HFF-Myc (cell line): ENCODE measurements around the gene ABTB1.

Experiments used
- DNase-seq: peaks from one replicate; pipeline ENCODE4 v3.0.0-alpha.2; 2011; ENCODE audit warnings: low read depth; ENCODE audit errors: extremely low read depth
- H3K4me3 ChIP-seq: replicated peaks from 2 replicates; pipeline ENCODE4 v1.5.1; 2011; ENCODE audit warnings: low read depth, mild to moderate bottlenecking, control low read depth, low read length
- CTCF ChIP-seq: IDR thresholded peaks from 2 replicates; pipeline ENCODE4 v1.5.1; 2012; ENCODE audit warnings: mild to moderate bottlenecking, low read depth, low read length, control low read depth; ENCODE audit errors: missing control alignments

ABTB1 gene

DNA sequence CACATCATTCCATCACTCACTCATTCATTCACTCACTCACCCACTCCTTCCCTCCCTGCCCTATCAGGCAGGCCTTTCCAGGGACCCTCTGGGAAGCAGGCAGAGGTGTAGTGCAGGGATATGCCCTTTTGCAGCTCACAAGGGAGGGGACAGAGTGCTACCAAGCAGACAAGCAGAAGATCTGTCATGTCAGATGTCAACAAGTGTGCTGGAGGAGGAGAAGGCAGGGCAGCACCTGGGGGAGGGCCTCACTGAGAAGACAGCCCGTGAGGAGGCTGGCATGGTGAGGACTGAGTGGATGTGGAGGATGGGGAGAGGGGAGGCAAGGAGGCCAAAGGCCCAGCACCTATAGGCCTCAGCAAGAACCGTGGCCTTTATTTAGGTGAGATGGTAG is 15.3 kb downstream of the ABTB1 start:
- no peak for DNase-seq
- H3K4me3 ChIP-seq = no peak overlapping the region
- TF ChIP-seq CTCF = no peak

DNA sequence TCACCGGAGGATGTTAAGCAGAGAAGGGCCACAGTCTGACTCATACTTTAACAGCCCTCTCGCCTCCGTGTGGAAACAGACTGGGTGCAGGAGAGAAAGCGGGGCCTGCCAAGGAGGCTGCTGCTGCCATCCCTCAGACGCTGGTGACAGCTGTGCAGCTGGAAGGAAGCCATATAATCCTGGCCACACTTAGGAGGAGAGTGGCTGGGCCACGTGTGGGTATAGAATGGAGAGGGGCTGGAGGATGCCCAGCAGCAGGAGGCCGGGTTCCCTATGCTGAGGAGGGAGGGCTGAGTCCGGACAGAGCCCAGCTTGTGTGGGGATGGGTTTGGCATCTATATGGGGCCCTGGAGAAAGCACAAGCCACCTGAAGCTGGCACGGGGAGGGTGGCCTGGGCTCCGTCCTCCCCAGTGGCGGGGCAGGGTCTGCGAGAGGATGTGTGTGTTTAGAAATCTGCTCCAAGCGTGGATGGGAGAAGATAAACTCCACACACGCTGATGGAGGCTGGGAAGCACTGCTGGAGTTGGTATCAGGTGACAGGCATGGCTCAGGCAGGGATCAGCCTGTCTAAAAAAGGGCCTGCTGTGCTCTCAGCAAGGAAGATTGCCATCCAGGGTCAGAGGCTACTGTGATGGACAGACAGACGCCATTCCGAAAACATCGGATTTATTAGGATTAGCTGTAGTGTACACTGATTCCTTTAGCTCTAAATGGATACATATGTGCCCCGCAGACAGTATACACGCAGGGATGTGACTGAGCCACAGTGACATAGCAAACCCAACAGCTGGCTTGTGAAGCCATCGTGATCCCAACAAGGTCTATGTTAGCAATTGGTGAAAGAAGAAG is 15.9 kb downstream of the ABTB1 start:
- TF ChIP-seq CTCF = no peak
- no peak for DNase-seq

DNA sequence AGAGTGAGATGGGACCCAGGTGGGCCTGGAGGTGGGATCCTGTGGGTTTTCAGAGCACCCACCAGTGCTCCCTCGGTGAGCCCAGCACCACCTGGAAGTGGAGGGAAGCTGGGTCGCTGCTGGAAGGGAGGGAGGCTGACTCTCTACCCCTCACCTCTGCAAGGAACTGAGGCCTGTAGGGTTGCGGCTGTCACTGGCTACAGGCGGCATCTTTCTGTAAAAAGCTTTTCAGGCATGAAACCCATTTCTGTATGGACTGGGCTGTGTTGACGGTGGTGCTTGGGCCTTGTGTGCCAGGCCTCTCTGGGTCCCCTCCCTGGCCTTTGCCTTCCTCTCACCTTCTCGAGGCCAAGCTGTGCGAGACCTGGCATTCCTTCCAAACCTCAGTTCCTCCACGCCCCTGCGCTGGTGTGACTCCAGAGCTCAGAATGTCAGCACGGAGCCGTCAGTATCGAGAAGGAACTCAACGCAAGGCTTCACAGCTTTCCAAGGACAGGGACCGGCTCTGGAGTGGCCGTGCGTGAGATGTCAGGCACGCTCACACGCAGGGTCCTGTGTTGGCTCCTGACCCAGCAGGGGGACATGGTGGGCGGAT is 16.6 kb downstream of the ABTB1 start:
- H3K4me3 ChIP-seq = no peak overlapping the region
- no peak for TF ChIP-seq CTCF
- DNase-seq = no peak

More for the DNA sequence above, 15.9 kb downstream of the ABTB1 start:
- no peak overlapping the region for H3K4me3 ChIP-seq

DNA sequence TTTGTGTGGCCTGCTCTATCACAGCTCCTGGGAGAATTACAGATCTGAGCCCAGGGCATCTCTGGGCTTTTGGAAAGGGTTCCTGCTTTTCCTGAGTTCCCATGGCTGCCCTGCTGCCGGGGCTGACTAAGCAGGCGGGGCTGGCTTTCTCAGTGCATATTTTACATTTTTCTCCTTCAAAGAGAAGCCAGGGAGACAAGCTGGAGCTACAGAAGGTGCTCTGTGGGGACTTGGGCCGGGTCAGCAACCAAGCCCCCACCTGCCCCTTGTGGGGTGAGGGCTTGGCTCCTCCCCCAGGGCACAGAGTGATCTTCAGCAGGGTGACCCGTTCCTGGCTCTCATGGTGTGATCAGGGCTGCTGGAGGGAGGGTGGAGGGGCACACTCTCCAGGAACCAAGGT is 17.4 kb downstream of the ABTB1 start:
- no peak for DNase-seq
- no peak for TF ChIP-seq CTCF
- H3K4me3 ChIP-seq = no peak overlapping the region

- no peak for DNase-seq
- no peak overlapping the region for H3K4me3 ChIP-seq
- TF ChIP-seq CTCF = peak; percentile 79
Measured at GRCh38 chr3:127690823-127691452, 18.2 kb downstream of the ABTB1 start.

DNA sequence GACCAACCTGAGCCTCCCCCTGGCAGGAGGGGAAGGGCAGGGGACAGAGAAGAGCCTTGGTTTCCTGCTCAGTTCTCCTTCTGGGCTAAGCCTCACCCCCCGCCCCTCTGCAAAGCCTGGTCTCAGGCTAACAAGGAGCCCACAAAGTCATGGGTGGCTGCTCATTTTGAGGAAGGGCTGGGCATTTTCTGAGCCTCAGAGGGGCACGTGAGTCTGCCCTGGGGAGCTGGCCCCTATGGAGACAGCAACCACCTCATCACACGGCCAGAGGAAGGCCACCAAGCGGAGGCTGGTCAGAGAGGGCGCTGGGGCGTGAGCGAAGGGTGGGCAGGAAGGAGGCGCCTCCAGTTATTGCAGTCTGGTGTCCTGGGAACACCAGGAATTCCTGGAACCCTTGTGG is 18.7 kb downstream of the ABTB1 start:
- no peak for DNase-seq
- TF ChIP-seq CTCF = no peak
- H3K4me3 ChIP-seq = no peak overlapping the region
